ENCODE measurements around the gene RAB28. TPM values are rescaled to one million over a fixed set of nuclear protein-coding genes. Genes with fewer than 3 reads are reported as not detected.

The RAB28 gene
- total RNA-seq, 1 experiment from 2014 or later, result 10.4 TPM

GRCh38 chr4:13359809-13360208 lies 124.3 kb downstream of the RAB28 start:
- POLR2A ChIA-PET (ENCODE audit: unreplicated experiment), result no interaction called here

GRCh38 chr4:13355111-13355880 lies 128.8 kb downstream of the RAB28 start:
- no peaks in the 10 kb centered on the region for H3K4me1 ChIP-seq (ENCODE audit: insufficient read depth, low read length)
- H3F3A ChIP-seq (ENCODE audit: low read length, unreplicated experiment), result no peaks in the 10 kb centered on the region
- no peak overlapping the region for H3K4me3 ChIP-seq (ENCODE audit: low read length)
- intact Hi-C loops (cut with micrococcal nuclease), result no loop called here
- H4K20me1 ChIP-seq (ENCODE audit: low read length), result no peaks in the 10 kb centered on the region
- no peaks in the 10 kb centered on the region for H3K9me2 ChIP-seq (replicated peaks; ENCODE audit: low read length)
- DNase-seq (no peak), ATAC-seq (no peak)
- H2AFZ ChIP-seq (ENCODE audit: low read length), result no peak overlapping the region
- no peak overlapping the region for H3K4me2 ChIP-seq (ENCODE audit: low read length)
- no peaks in the 10 kb centered on the region for H3K9me3 ChIP-seq (ENCODE audit: low read length)
- H3K27ac ChIP-seq (ENCODE audit: low read length), result no peak overlapping the region
- H3K27me3 ChIP-seq (ENCODE audit: low read length), result no peaks in the 10 kb centered on the region
- TF ChIP-seq EZH2 (IDR thresholded peaks at IDR 0.05; ENCODE audit: low read length, unreplicated experiment), result no peak
- no peak for TF ChIP-seq CTCF (conservative IDR thresholded peaks at IDR 0.05; ENCODE audit: low read depth, low read length)
- no peak for TF ChIP-seq EZH2phosphoT487 (IDR thresholded peaks at IDR 0.05; ENCODE audit: borderline replicate concordance, low read length)
- no peak overlapping the region for H3K9ac ChIP-seq (ENCODE audit: low read length)
- H3K79me2 ChIP-seq (ENCODE audit: low read length), result no peaks in the 10 kb centered on the region
- no peaks in the 10 kb centered on the region for H3K36me3 ChIP-seq (ENCODE audit: low read depth, low read length)
- ChIA-PET CTCF (no interaction called here), POLR2A (ENCODE audit: unreplicated experiment) (no interaction called here)
- BruUV-seq (replicated peaks), result no TSS peak

More at GRCh38 chr4:13359809-13360208, 124.3 kb downstream of the RAB28 start:
- no peaks in the 10 kb centered on the region for H3K4me1 ChIP-seq (ENCODE audit: insufficient read depth, low read length)
- H3K27me3 ChIP-seq (ENCODE audit: low read length), result no peaks in the 10 kb centered on the region
- no peaks in the 10 kb centered on the region for H3K36me3 ChIP-seq (ENCODE audit: low read depth, low read length)
- H3K9me2 ChIP-seq (replicated peaks; ENCODE audit: low read length), result no peaks in the 10 kb centered on the region
- H3F3A ChIP-seq (ENCODE audit: low read length, unreplicated experiment), result no peaks in the 10 kb centered on the region
- H3K27ac ChIP-seq (ENCODE audit: low read length), result no peak overlapping the region
- no TSS peak for BruUV-seq (replicated peaks)
- no peaks in the 10 kb centered on the region for H3K9me3 ChIP-seq (ENCODE audit: low read length)
- H3K4me3 ChIP-seq (ENCODE audit: low read length), result no peak overlapping the region
- no peak overlapping the region for H3K4me2 ChIP-seq (ENCODE audit: low read length)
- no peaks in the 10 kb centered on the region for H4K20me1 ChIP-seq (ENCODE audit: low read length)
- intact Hi-C loops (cut with micrococcal nuclease), result no loop called here
- H2AFZ ChIP-seq (ENCODE audit: low read length), result no peak overlapping the region
- ATAC-seq (no peak), DNase-seq (no peak)
- no peaks in the 10 kb centered on the region for H3K79me2 ChIP-seq (ENCODE audit: low read length)
- CTCF ChIA-PET, result no interaction called here
- no peak overlapping the region for H3K9ac ChIP-seq (ENCODE audit: low read length)
- no peak for TF ChIP-seq EZH2phosphoT487 (IDR thresholded peaks at IDR 0.05; ENCODE audit: borderline replicate concordance, low read length)
- no peak for TF ChIP-seq EZH2 (IDR thresholded peaks at IDR 0.05; ENCODE audit: low read length, unreplicated experiment)
- no peak for TF ChIP-seq CTCF (conservative IDR thresholded peaks at IDR 0.05; ENCODE audit: low read depth, low read length)

GRCh38 chr4:13349096-13349495 lies 135.0 kb downstream of the RAB28 start:
- Histone ChIP-seq H3K9ac (ENCODE audit: low read length) (no peak overlapping the region), H3K4me3 (ENCODE audit: low read length) (no peak overlapping the region), H3K36me3 (ENCODE audit: low read depth, low read length) (no peaks in the 10 kb centered on the region), H3K27me3 (ENCODE audit: low read length) (no peaks in the 10 kb centered on the region), H3F3A (ENCODE audit: low read length, unreplicated experiment) (no peaks in the 10 kb centered on the region), H3K4me1 (ENCODE audit: insufficient read depth, low read length) (no peaks in the 10 kb centered on the region), H3K27ac (ENCODE audit: low read length) (no peak overlapping the region), H3K4me2 (ENCODE audit: low read length) (no peak overlapping the region), H2AFZ (ENCODE audit: low read length) (no peak overlapping the region), H3K9me3 (ENCODE audit: low read length) (no peaks in the 10 kb centered on the region), H3K9me2 (replicated peaks; ENCODE audit: low read length) (no peaks in the 10 kb centered on the region), H3K79me2 (ENCODE audit: low read length) (no peaks in the 10 kb centered on the region), H4K20me1 (ENCODE audit: low read length) (no peaks in the 10 kb centered on the region)
- TF ChIP-seq EZH2phosphoT487 (IDR thresholded peaks at IDR 0.05; ENCODE audit: borderline replicate concordance, low read length), result no peak
- no peak for TF ChIP-seq EZH2 (IDR thresholded peaks at IDR 0.05; ENCODE audit: low read length, unreplicated experiment)
- TF ChIP-seq CTCF (conservative IDR thresholded peaks at IDR 0.05; ENCODE audit: low read depth, low read length), result no peak
- no peak for ATAC-seq
- ChIA-PET POLR2A (ENCODE audit: unreplicated experiment) (no interaction called here), CTCF (no interaction called here)
- no peak for DNase-seq
- intact Hi-C loops (cut with micrococcal nuclease), result no loop called here
- BruUV-seq (replicated peaks), result no TSS peak
